IPS DF 6.9 (cell line): ENCODE data around the gene TBC1D1.

ENCODE experiments used
- DNase-seq: peaks from one replicate; pipeline ENCODE4 v3.0.0-alpha.2; 2013; ENCODE audit warnings: low read depth, low spot score
- H3K27ac ChIP-seq: one replicate; pipeline ENCODE4 v1.5.1; 2013; ENCODE audit warnings: low read length, control low read depth
- H3K27me3 ChIP-seq: 2 replicates; pipeline ENCODE4 v1.6.1; 2013; ENCODE audit warnings: mild to moderate bottlenecking, low read length; ENCODE audit not compliant: control insufficient read depth, insufficient read depth
- H3K36me3 ChIP-seq: 2 replicates; pipeline ENCODE4 v1.6.1; 2013; ENCODE audit warnings: low read length; ENCODE audit not compliant: control insufficient read depth, insufficient read depth
- H3K4me1 ChIP-seq: 2 replicates; pipeline ENCODE4 v1.6.1; 2013; ENCODE audit warnings: low read length; ENCODE audit not compliant: control insufficient read depth, insufficient read depth
- H3K4me3 ChIP-seq: 2 replicates; pipeline ENCODE4 v1.5.1; 2013; ENCODE audit warnings: mild to moderate bottlenecking, low read length
- H3K9me3 ChIP-seq: 2 replicates; pipeline ENCODE4 v1.6.1; 2013; ENCODE audit warnings: low read length, inconsistent platforms; ENCODE audit not compliant: control insufficient read depth, insufficient read depth
- WGBS: extraction: QIAGEN DNeasy Blood & Tissue Kit; methylation state at CpG from one replicate; pipeline ENCODE4 v1.1.7; 2013; ENCODE audit warnings: mixed read lengths, missing lambda C conversion rate; ENCODE audit not compliant: insufficient read length, insufficient coverage; 5-methylcytosine and 5-hydroxymethylcytosine counted together

TBC1D1 gene

GRCh38 chr4:38109370-38109769, 218.5 kb downstream of the TBC1D1 start:
- WGBS: no CpG with 5 or more reads among the region's 3 CpGs
- no peaks in the 10 kb centered on the region for H3K27me3 ChIP-seq
- H3K27ac ChIP-seq: no peak overlapping the region

GRCh38 chr4:38109896-38110295, 219.0 kb downstream of the TBC1D1 start:
- Histone ChIP-seq H3K4me3 (no peak overlapping the region), H3K27me3 (no peaks in the 10 kb centered on the region), H3K9me3 (no peaks in the 10 kb centered on the region), H3K4me1 (peaks cover 3% of the 10 kb centered on the region; the same call in 1 of the 2 replicates), H3K27ac (no peak overlapping the region), H3K36me3 (peaks cover 8% of the 10 kb centered on the region; the same call in 1 of the 2 replicates)
- no CpG with 5 or more reads among the region's 6 CpGs for WGBS
- no peak for DNase-seq

More at GRCh38 chr4:38109370-38109769, 218.5 kb downstream of the TBC1D1 start:
- DNase-seq: no peak
- peaks cover 3% of the 10 kb centered on the region; the same call in 1 of the 2 replicates for H3K4me1 ChIP-seq
- no peaks in the 10 kb centered on the region for H3K9me3 ChIP-seq
- peaks cover 8% of the 10 kb centered on the region; the same call in 1 of the 2 replicates for H3K36me3 ChIP-seq
- H3K4me3 ChIP-seq: no peak overlapping the region

GRCh38 chr4:38111024-38111423, 220.1 kb downstream of the TBC1D1 start:
- Histone ChIP-seq H3K9me3 (no peaks in the 10 kb centered on the region), H3K27ac (no peak overlapping the region), H3K27me3 (no peaks in the 10 kb centered on the region), H3K4me3 (no peak overlapping the region), H3K36me3 (peaks cover 7% of the 10 kb centered on the region; the same call in 1 of the 2 replicates), H3K4me1 (peaks cover 3% of the 10 kb centered on the region; the same call in 1 of the 2 replicates)
- no CpG with 5 or more reads among the region's 7 CpGs for WGBS
- no peak for DNase-seq

- WGBS: no CpG with 5 or more reads among the region's 4 CpGs
- no peak overlapping the region for H3K27ac ChIP-seq
- 0 out of 2 replicates have a peak, but pooled peaks cover 3% of the 10 kb centered on the region for H3K36me3 ChIP-seq
- H3K9me3 ChIP-seq: no peaks in the 10 kb centered on the region
- DNase-seq: no peak
- H3K4me3 ChIP-seq: no peak overlapping the region
- 0 out of 2 replicates have a peak, but pooled peaks cover 2% of the 10 kb centered on the region for H3K4me1 ChIP-seq
- H3K27me3 ChIP-seq: no peaks in the 10 kb centered on the region
Observed at GRCh38 chr4:38111717-38112116, 220.8 kb downstream of the TBC1D1 start.

GRCh38 chr4:38113132-38113531, 222.2 kb downstream of the TBC1D1 start:
- Histone ChIP-seq H3K4me1 (0 out of 2 replicates have a peak, but pooled peaks cover 2% of the 10 kb centered on the region), H3K27me3 (no peaks in the 10 kb centered on the region), H3K36me3 (0 out of 2 replicates have a peak, but pooled peaks cover 3% of the 10 kb centered on the region), H3K27ac (no peak overlapping the region), H3K4me3 (no peak overlapping the region), H3K9me3 (no peaks in the 10 kb centered on the region)
- DNase-seq: no peak
- no CpG with 5 or more reads among the region's 4 CpGs for WGBS

DNA sequence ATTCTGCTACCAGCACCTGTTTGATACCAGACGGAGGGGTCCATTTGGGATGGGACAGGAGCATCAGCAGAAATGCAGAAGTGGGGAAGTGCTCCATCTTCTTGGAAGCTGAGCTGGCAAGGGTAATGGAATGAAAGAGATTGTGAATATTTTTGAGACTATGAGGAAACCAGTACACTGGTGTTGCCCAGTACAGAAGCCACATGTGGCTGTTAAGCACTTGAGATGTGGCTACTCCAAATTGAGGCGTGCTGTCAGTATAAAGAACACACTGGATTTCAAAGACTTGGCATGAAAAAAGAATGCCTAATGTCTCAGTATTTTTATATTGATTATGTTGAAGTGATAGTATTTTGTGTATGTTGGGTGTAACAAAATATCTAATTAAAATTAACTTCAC, 222.7 kb downstream of the TBC1D1 start:
- Histone ChIP-seq H3K27ac (no peak overlapping the region), H3K27me3 (no peaks in the 10 kb centered on the region), H3K4me3 (no peak overlapping the region), H3K36me3 (0 out of 2 replicates have a peak, but pooled peaks cover 3% of the 10 kb centered on the region), H3K4me1 (0 out of 2 replicates have a peak, but pooled peaks cover 2% of the 10 kb centered on the region), H3K9me3 (no peaks in the 10 kb centered on the region)
- no peak for DNase-seq
- no CpG with 5 or more reads among the region's 2 CpGs for WGBS

DNA sequence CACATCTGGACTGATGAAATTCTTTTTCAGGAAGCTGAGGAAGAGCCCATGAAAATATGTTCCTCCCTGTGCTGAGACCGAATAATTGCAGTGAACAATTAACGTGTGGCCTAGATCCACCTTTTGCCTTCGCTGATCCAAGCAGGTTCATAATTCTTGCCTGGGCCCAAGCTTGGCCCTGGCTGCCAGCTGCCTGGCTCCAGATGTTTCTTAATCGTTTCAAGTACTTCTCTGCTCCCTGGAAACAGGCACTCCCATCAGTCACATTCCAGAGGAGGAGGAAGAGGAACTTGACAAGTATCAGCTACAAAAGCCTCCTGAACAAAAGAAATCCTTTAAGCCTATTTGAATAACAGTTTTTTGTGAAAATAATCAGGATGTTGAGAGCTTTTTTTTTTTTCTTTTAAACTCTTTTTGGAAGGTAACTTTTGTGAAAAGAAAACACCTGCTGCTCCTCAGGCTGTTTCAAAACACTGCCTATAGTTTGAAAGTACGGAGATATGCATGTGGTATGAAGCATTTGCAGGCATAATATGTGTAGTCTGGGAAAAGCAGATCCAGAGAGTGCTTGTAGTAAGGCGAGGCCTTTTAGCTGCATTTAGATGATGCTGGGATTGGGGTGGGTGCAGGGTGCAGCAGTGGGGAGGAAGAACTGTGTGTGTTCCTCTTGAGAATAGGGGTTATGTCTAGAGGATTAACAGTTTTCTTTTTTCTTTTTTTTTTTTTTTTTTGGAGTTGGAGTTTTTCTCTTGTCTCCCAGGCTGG, 223.7 kb downstream of the TBC1D1 start:
- Histone ChIP-seq H3K4me3 (no peak overlapping the region), H3K36me3 (no peaks in the 10 kb centered on the region), H3K27me3 (no peaks in the 10 kb centered on the region), H3K27ac (no peak overlapping the region), H3K4me1 (0 out of 2 replicates have a peak, but pooled peaks cover 2% of the 10 kb centered on the region), H3K9me3 (no peaks in the 10 kb centered on the region)
- DNase-seq: no peak
- WGBS: no CpG with 5 or more reads among the region's 6 CpGs

GRCh38 chr4:38115601-38116000, 224.7 kb downstream of the TBC1D1 start:
- Histone ChIP-seq H3K4me3 (no peak overlapping the region), H3K4me1 (0 out of 2 replicates have a peak, but pooled peaks cover 2% of the 10 kb centered on the region), H3K36me3 (no peaks in the 10 kb centered on the region), H3K27ac (no peak overlapping the region), H3K27me3 (no peaks in the 10 kb centered on the region), H3K9me3 (no peaks in the 10 kb centered on the region)
- DNase-seq: no peak
- no CpG with 5 or more reads among the region's 5 CpGs for WGBS

GRCh38 chr4:38117591-38117990, 226.7 kb downstream of the TBC1D1 start:
- Histone ChIP-seq H3K9me3 (no peaks in the 10 kb centered on the region), H3K27me3 (no peaks in the 10 kb centered on the region), H3K4me1 (0 out of 2 replicates have a peak, but pooled peaks cover 3% of the 10 kb centered on the region), H3K4me3 (no peak overlapping the region), H3K27ac (no peak overlapping the region), H3K36me3 (no peaks in the 10 kb centered on the region)
- no peak for DNase-seq
- WGBS: no CpG with 5 or more reads among the region's 4 CpGs

DNA sequence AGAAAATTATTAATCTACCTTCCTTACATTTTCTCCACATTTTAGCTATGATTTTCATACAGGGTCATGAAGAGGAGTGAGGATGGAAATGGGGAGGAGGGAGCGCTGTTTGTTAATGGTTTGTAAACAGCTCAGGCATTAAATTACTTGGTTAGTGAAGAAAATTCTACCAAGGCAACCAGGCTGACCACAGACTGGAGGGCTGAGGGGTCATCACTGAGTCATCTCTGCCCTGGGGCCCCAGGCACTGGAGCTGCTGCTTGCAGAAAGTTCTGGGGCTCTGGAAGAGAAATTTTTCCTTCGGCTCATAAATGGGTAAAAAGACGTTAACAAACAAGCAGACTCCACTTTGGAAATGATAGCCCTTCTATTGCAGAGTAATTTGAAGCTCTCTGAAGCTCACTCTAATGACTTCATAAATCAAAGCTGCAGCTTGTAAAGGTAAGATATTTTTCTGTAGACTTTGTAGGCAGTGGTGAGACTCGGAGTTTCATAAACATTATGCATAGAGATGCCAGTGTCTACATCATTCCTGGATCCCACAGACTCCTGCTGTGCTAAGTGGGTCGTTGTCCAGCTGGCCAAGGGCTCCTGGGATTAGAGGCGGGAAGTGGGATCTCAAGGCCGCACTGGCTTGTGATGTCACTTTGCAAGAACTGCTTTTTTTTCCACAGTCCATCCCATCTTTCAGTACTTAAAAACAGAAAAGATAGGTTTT, 228.9 kb downstream of the TBC1D1 start:
- Histone ChIP-seq H3K4me1 (0 out of 2 replicates have a peak, but pooled peaks cover 2% of the 10 kb centered on the region), H3K27ac (no peak overlapping the region), H3K4me3 (no peak overlapping the region), H3K27me3 (no peaks in the 10 kb centered on the region), H3K9me3 (no peaks in the 10 kb centered on the region), H3K36me3 (no peaks in the 10 kb centered on the region)
- DNase-seq: no peak
- WGBS: 100% methylated on average over 1 of the region's 7 CpGs
